GM19328 (cell line): ENCODE measurements around the gene ATR.
"Not testable (repeated sequence)": the region's sequence is repeated elsewhere in the genome, so short reads cannot be mapped to it uniquely, and the experiment has no call there.

ENCODE experiments used
- ATAC-seq: cut with Tn5 transposase; IDR thresholded peaks from one replicate; pipeline ENCODE4 v1.9.1; 2021; ENCODE audit warnings: mild to moderate bottlenecking, moderate library complexity; ENCODE audit not compliant: unreplicated experiment

ATR gene

GRCh38 chr3:142595581-142595950 lies 17.0 kb upstream of the ATR start:
- no peak for ATAC-seq

GRCh38 chr3:142595141-142595540 lies 16.6 kb upstream of the ATR start:
- no peak for ATAC-seq

- ATAC-seq = not testable (repeated sequence)
Observed at GRCh38 chr3:142592268-142592667, 13.7 kb upstream of the ATR start.

- ATAC-seq = no peak
Observed at GRCh38 chr3:142588703-142589102, 10.2 kb upstream of the ATR start.

DNA sequence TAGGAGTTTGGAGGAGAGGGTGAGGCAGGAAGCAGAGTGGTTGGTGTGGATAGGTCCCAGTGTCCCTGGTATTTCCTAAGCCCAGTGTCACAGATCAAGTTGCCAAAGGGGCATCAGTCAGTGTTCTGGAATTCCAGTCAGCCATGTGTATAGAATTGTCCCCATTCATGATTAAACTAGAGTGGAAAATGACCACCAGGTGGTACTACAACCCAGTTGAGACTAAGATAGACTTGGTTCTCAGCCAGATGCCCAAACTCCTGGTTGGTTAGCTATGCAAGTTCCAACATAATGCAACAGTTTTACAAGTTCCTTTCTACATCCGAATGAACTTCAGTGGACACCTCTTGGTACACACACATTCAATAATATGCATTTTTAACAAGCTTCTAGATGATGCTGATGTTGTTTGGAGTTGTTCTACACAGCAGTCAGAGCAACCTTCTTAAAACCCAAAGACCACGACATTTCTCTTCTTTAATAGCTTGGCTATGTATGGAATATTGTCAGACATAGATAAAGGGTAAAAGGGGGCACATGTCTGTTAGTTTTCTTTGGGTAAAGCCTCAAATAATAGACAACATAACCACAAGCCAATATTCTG lies 8.4 kb upstream of the ATR start:
- no peak for ATAC-seq

DNA sequence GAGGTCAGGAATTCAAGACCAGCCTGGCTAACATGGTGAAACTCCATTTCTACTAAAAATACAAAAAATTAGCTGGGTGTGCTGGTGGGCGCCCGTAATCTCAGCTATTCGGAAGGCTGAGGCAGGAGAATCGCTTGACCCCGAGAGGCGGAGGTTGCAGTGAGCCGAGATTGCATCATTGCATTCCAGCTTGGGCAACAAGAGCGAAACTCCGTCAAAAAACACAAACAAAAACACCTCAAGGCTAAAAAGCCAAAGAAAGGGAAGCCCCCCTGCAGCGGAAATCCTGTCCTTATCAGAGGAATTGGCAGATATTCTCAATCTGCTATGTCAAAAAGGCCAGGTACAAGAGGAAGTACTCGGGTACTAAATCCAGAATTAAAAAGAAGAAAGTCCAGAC lies 2.5 kb upstream of the ATR start:
- ATAC-seq = not testable (repeated sequence)

- ATAC-seq = no peak
Observed at GRCh38 chr3:142580061-142580423, 1.5 kb upstream of the ATR start.

DNA sequence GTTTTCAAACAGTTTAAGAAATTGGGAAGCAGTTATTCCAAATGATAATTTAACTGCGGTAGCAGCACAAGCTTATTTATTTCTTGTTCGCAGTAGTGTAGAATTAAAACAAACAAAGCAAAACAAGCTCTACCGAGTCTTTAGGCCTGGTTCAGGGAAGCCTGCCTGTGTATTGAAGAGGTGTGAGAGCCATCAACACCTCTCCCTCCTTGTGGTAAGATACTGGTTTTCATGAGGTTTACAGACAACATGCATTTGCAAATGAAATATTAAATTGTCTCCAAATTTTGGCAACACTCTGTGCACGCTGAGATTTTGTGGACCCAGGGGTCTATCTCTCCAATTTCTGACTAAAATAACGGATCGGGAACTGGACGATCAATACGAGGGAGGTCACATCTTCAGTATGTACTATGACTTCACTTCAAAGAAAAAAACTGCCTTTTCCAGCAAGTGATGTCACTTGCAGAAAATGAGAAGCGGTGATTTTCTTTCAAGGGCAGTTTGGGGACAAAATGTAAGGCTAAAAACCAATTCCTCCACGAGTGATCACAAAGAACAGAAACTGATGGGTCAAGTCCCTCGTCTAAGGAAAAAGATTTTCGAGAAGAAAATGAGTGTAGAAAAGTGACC lies 721 bp downstream of the ATR start:
- no peak for ATAC-seq

DNA sequence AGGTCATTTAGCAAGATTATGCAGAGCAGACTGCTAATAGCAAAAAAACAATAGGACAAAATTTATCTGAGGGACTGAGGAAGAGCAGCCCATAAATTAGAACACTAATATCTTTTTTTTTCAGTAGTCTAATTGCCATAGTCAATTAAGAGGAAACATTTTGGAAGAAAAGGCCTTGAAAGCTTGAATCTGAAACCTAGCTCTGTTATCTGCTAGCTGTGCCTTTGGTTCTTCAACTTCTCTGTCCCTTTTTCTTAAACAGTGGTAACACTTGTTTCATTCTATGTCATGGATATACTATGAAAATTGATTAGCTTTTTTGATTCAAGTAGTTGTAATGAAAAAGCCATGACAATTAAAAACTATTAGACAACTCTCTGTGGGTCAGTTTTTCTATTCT lies 1.7 kb downstream of the ATR start:
- ATAC-seq = no peak

GRCh38 chr3:142574665-142575064 lies 3.9 kb downstream of the ATR start:
- ATAC-seq = no peak

DNA sequence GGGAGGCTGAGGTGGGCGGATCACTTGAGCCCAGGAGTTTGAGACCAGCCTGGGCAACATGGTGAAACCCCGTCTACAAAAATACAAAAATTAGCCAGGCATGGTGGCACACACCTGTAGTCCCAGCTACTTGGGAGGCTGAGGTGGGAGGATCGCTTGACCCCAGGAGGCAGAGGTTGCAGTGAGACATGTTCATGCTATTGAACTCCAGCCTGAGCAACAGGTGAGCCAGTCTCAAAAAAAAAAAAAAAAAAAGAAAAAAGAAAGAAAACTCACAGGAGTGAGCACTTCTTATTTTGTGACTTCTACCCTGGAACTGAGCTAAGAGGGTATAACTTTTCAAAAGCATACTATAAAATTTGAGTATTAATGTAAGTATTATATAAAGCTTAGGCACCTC lies 4.3 kb downstream of the ATR start:
- not testable (repeated sequence) for ATAC-seq

- not testable (repeated sequence) for ATAC-seq
Observed at GRCh38 chr3:142569422-142569821, 9.1 kb downstream of the ATR start.

DNA sequence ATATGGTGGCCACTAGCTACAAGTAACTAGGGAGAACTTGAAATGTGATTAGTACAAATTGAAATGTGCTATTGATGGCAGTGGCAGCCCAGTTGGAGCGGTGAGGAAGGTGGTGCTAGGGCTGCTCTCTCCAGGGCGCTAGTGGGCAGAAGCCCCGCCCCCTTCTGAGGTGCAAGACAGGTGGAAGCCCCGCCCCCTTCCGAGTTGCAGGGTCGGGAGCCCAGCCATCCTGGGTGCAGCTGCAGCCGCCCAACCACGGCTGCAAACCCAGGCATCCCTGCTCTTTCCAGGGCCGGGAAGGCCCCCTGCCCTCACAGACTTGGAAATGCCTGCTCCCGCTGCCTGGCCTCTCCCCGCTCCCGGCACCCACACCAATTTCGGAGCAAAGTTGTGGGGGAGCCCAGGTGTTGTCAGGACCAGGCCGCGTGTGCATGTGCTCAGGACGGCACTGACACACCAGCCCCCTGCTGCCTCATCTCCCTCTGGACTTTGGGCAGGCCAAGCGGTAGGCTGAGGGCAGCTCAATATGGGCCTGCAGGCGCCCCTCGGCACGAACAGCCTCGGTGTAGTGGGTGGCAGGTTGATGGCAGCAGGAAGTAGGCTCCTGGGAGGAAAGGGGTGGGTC lies 10.0 kb downstream of the ATR start:
- no peak for ATAC-seq

DNA sequence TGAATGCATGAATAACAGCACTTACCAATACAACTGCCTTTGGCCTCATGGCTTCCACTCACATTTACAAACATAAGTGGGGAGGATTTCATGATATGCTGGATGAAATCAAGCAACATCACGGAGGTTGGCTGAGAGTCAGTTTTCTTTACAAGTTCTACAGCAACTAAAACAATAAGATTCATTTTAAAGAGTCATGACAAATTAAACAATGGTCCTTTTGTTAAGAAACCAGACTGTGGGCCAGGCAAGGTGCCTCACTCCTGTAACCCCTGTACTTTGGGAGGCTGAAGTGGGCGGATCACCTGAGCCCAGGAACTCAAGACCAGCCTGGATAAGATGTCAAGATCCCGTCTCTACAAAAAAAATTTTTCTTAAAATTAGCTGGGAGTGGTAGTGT lies 12.4 kb downstream of the ATR start:
- ATAC-seq = no peak

DNA sequence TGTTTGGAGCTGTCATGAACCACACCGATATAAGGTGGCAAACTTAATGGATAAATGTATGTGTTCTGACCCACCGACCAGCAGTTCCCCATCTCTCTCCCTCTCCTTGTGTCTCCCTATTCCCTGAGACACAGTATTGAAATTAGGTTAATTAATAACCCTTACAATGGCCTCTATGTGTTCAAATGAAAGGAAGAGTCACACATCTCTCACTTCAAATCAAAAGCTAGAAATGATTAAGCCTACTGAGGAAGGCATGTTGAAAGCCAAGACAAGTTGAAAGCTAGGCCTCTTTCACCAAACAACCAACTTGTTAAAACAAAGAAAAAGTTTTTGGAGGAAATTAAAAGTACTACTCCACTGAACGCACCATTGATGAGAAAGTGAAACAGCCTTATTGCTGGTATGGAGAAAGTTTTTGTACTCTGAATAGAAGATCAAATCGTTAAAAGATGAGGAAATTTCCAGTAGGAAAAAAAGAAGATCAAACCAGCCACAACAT lies 15.0 kb downstream of the ATR start:
- no peak for ATAC-seq

DNA sequence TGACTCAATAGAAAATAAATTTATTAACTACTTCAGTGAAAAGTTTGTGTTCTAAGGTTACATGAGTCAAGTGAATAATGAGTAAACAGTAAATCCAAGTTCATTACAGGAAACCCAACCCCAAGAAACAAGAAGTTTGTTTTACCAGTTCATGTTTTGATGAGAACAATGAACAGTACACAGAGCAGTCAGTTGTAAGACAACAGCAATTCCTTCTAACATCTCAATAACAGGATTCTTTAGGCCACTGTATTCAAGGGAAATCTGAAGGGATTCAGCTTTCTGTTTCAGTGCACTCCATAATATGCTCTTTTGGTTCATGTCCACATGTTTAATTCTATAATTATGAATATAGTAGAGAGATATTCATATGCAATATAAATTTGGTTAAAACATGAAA lies 18.4 kb downstream of the ATR start:
- ATAC-seq = no peak

DNA sequence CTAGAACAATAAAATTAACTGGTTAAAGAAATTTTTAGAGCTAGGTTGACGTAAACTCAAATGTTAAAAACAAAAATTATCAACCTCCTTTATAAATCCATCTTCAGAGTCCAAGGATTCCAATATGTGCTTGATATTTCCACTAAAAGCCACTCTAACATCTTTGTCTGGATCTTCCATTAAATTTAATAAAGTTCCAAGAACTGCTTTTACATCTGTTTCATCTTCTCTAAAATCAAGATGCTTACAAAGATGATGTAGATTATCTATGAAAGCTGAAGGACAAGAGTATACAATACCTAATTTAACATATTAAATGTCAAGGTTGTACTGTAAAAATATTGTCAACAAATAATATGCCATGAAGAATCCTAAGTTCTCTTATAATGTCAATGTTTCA lies 24.8 kb downstream of the ATR start:
- ATAC-seq = no peak

- ATAC-seq = not testable (repeated sequence)
Observed at GRCh38 chr3:142552579-142552978, 26.0 kb downstream of the ATR start.

DNA sequence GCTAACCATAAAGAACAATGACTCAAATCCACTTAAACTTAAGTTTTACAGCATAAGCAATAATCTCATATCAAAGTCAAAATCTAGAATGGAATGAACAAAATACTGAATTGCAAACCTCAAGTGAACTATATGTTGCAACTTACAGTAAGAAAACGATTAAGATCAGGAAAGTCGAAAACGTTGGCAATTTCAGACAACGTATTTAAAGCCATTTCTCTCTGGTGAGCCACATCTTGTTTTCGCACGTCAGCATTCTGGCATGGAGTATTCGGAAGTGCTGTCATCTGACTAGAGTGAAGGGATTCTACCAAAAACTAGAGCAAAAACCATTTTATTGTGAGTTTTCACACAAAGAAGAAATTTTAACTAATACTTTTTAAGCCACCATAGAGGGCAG lies 28.5 kb downstream of the ATR start:
- no peak for ATAC-seq

DNA sequence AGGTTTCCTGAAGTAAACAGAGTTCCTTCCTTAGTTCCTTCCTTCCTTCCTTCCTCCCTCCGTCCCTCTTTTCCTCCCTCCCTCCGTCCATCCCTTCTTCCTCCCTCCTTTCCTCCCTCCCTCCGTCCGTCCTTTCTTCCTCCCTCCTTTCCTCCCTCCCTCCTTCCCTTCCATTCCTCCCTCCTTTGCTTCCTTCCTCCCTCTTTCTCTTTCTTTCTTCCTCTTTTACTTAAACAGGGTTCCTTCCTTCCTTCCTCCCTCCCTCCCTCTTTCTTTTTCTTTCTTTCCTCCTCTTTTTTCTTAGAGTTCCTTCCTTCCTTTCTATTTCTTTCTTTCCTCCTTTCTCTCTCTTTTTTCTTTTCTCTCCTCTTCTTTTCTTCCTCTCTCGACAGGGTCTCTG lies 35.2 kb downstream of the ATR start:
- no peak for ATAC-seq

GRCh38 chr3:142542054-142542453 lies 36.5 kb downstream of the ATR start:
- ATAC-seq = no peak

DNA sequence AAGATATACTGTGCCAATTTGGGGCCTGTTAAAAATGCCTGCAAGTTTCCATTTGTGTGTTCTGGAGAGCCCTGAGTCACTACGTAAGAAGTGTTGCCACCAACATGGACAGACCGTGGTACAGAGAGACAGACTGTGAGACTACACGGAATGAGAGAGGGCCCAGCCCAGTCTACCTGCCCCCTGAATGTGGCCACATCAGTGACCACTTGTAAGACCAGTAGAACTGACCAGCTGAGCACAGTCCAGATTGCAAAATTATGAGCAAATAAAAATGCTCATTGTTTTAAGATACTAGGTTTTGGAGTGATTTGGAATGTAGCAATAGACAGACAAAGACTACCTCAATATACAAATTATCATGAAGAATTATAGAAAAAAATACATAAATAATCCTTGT lies 42.0 kb downstream of the ATR start:
- no peak for ATAC-seq

GRCh38 chr3:142534543-142534942 lies 44.0 kb downstream of the ATR start:
- no peak for ATAC-seq
